Ishikawa (cell line): ENCODE results near the gene HTR1A.

Experiments used
- CEBPB ChIP-seq: IDR thresholded peaks from 2 replicates; pipeline ENCODE4 v1.6.1; 2012
- CREB1 ChIP-seq: IDR thresholded peaks from 2 replicates; pipeline ENCODE4 v1.6.1; 2012; ENCODE audit warnings: low read depth
- EGR1 ChIP-seq: IDR thresholded peaks from 2 replicates; pipeline ENCODE4 v1.6.1; 2012
- EP300 ChIP-seq: IDR thresholded peaks from 2 replicates; pipeline ENCODE4 v1.6.1; 2012; ENCODE audit warnings: borderline replicate concordance
- FOXM1 ChIP-seq: IDR thresholded peaks from 2 replicates; pipeline ENCODE4 v1.6.1; 2012; ENCODE audit warnings: low read depth, borderline replicate concordance
- NFIC ChIP-seq: IDR thresholded peaks from 2 replicates; pipeline ENCODE4 v1.6.1; 2012
- RAD21 ChIP-seq: IDR thresholded peaks from 2 replicates; pipeline ENCODE4 v1.6.1; 2012; ENCODE audit warnings: low read depth
- REST ChIP-seq: IDR thresholded peaks from 2 replicates; pipeline ENCODE4 v1.6.1; 2012; ENCODE audit warnings: low read depth, mild to moderate bottlenecking
- TAF1 ChIP-seq: IDR thresholded peaks from 2 replicates; pipeline ENCODE4 v1.6.1; 2012; ENCODE audit warnings: low read depth, mild to moderate bottlenecking
- TCF12 ChIP-seq: IDR thresholded peaks from 2 replicates; pipeline ENCODE4 v1.6.1; 2012; ENCODE audit warnings: low read depth
- TEAD4 ChIP-seq: IDR thresholded peaks from 2 replicates; pipeline ENCODE4 v1.6.1; 2012
- YY1 ChIP-seq: IDR thresholded peaks from 2 replicates; pipeline ENCODE4 v1.6.1; 2012; ENCODE audit warnings: low read depth
- ZBTB7A ChIP-seq: IDR thresholded peaks from 2 replicates; pipeline ENCODE4 v1.6.1; 2012; ENCODE audit warnings: low read depth
- TF ChIP-seq, protein P1 (sequence below): IDR thresholded peaks from 2 replicates; pipeline ENCODE4 v1.6.1; 2012
- TF ChIP-seq, protein P2 (sequence below): IDR thresholded peaks from 2 replicates; pipeline ENCODE4 v1.6.1; 2012

Gene HTR1A

GRCh38 chr5:63960646-63961045 is 1.6 kb downstream of the HTR1A start:
- no peak for TF ChIP-seq EP300
- TF ChIP-seq NFIC, result no peak
- TF ChIP-seq CREB1, result no peak
- TF ChIP-seq ZBTB7A, result no peak
- no peak for TF ChIP-seq TCF12
- no peak for TF ChIP-seq TEAD4
- TF ChIP-seq TAF1, result no peak
- TF ChIP-seq REST, result no peak
- TF ChIP-seq, protein P1, sequence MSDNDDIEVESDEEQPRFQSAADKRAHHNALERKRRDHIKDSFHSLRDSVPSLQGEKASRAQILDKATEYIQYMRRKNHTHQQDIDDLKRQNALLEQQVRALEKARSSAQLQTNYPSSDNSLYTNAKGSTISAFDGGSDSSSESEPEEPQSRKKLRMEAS, result no peak
- TF ChIP-seq YY1, result no peak
- TF ChIP-seq FOXM1, result no peak
- no peak for TF ChIP-seq EGR1

GRCh38 chr5:63959177-63959982 is 2.9 kb downstream of the HTR1A start:
- TF ChIP-seq NFIC (no peak), RAD21 (no peak), TAF1 (no peak), EGR1 (no peak), REST (no peak), YY1 (no peak), CREB1 (no peak), TEAD4 (no peak), CEBPB (no peak), ZBTB7A (no peak), FOXM1 (no peak), TCF12 (no peak), EP300 (no peak)
- TF ChIP-seq, protein P1, result no peak
- TF ChIP-seq, protein P2, sequence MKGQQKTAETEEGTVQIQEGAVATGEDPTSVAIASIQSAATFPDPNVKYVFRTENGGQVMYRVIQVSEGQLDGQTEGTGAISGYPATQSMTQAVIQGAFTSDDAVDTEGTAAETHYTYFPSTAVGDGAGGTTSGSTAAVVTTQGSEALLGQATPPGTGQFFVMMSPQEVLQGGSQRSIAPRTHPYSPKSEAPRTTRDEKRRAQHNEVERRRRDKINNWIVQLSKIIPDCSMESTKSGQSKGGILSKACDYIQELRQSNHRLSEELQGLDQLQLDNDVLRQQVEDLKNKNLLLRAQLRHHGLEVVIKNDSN, result no peak

- no peak for TF ChIP-seq TCF12
- TF ChIP-seq ZBTB7A, result no peak
- no peak for TF ChIP-seq REST
- TF ChIP-seq CEBPB, result no peak
- no peak for TF ChIP-seq TEAD4
- TF ChIP-seq, protein P2, result no peak
- TF ChIP-seq TAF1, result no peak
- TF ChIP-seq EP300, result no peak
- no peak for TF ChIP-seq YY1
- TF ChIP-seq EGR1, result no peak
- TF ChIP-seq RAD21, result no peak
- TF ChIP-seq CREB1, result no peak
- TF ChIP-seq FOXM1, result no peak
- TF ChIP-seq, protein P1, result no peak
- TF ChIP-seq NFIC, result no peak
Measured at GRCh38 chr5:63958654-63959053, 3.6 kb downstream of the HTR1A start.

- no peak for TF ChIP-seq TEAD4
Measured at GRCh38 chr5:63957617-63958016, 4.6 kb downstream of the HTR1A start.
